ENCODE data around the gene BPIFA3.

The BPIFA3 gene

DNA sequence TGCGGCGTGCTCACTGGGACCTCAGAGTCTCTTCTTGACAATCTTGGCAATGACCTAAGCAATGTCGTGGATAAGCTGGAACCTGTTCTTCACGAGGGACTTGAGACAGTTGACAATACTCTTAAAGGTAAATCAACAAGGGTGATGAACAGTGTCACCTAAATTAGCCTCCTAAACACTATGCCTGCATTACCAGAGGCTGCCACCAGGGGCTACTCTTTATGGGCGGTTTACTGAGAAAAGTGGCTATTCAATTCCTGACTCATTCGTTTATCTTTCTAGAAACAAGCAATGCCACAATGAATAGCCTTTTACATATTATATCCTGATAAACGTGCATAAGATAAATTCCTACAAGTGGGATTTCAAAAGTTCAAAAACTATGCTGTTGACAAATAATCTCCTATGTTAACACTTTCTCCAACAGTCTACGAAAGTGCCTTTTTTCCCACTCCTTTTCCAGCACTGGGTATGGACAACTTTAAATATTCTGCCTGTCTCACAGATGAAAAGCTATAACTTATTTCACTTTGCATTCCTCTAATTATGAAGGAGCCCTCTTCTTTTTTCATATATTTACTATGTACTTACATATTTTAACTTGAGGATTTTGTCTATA, 47.9 kb upstream of the BPIFA3 start:
- Histone ChIP-seq H3K9me3 (ENCODE audit: control insufficient read depth, insufficient read depth, low read depth, low read length) (no peaks in the 10 kb centered on the region), H3K27ac (ENCODE audit: extremely low read depth, low read depth, low read length) (no peak overlapping the region), H3K36me3 (ENCODE audit: control insufficient read depth in 2 of 2, insufficient read depth in 1 of 2, low read length in 2 of 2) (no peaks in the 10 kb centered on the region), H3K4me3 (ENCODE audit: low read depth, low read length) (no peak overlapping the region), H3K4me1 (ENCODE audit: control insufficient read depth, insufficient read depth, low read length) (no peaks in the 10 kb centered on the region)
- CTCF ChIA-PET, result interaction anchor here (0.6 to 1.3 kb wide), 4 partner anchors 9 to 252 kb away, joined by 3 to 6 read pairs (median 3); no protein-coding TSS in a partner anchor
- TF ChIP-seq ZNF426 (tag by site-specific recombination; IDR thresholded peaks at IDR 0.05) (no peak), SCRT2 (tag by site-specific recombination; IDR thresholded peaks at IDR 0.05) (no peak), ZNF366 (tag by site-specific recombination; conservative IDR thresholded peaks at IDR 0.05) (no peak), ZBTB20 (tag by site-specific recombination; IDR thresholded peaks at IDR 0.05) (no peak), KLF7 (tag by site-specific recombination; IDR thresholded peaks at IDR 0.05; ENCODE audit: borderline replicate concordance) (no peak)
- TF ChIP-seq, protein P1, sequence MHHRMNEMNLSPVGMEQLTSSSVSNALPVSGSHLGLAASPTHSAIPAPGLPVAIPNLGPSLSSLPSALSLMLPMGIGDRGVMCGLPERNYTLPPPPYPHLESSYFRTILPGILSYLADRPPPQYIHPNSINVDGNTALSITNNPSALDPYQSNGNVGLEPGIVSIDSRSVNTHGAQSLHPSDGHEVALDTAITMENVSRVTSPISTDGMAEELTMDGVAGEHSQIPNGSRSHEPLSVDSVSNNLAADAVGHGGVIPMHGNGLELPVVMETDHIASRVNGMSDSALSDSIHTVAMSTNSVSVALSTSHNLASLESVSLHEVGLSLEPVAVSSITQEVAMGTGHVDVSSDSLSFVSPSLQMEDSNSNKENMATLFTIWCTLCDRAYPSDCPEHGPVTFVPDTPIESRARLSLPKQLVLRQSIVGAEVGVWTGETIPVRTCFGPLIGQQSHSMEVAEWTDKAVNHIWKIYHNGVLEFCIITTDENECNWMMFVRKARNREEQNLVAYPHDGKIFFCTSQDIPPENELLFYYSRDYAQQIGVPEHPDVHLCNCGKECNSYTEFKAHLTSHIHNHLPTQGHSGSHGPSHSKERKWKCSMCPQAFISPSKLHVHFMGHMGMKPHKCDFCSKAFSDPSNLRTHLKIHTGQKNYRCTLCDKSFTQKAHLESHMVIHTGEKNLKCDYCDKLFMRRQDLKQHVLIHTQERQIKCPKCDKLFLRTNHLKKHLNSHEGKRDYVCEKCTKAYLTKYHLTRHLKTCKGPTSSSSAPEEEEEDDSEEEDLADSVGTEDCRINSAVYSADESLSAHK (tag by site-specific recombination; IDR thresholded peaks at IDR 0.05), result no peak
- TF ChIP-seq, protein P2, sequence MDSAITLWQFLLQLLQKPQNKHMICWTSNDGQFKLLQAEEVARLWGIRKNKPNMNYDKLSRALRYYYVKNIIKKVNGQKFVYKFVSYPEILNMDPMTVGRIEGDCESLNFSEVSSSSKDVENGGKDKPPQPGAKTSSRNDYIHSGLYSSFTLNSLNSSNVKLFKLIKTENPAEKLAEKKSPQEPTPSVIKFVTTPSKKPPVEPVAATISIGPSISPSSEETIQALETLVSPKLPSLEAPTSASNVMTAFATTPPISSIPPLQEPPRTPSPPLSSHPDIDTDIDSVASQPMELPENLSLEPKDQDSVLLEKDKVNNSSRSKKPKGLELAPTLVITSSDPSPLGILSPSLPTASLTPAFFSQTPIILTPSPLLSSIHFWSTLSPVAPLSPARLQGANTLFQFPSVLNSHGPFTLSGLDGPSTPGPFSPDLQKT (IDR thresholded peaks at IDR 0.05; ENCODE audit: borderline replicate concordance, low read depth, low read length), result no peak
- POLR2A ChIA-PET, result no interaction called here

DNA sequence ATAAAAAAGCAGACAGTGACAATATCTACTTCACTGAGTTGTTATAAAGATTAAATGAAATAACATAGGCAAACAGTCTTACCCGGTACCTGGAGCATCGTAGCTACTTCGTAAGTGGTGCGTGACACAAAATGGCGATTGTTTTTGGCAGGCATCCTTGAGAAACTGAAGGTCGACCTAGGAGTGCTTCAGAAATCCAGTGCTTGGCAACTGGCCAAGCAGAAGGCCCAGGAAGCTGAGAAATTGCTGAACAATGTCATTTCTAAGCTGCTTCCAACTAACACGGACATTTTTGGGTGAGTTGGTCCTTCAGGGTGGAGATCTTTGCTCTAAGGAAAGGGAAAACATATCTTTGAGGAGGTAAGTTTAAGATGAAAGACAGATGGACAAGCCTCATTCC, 44.4 kb upstream of the BPIFA3 start:
- POLR2A ChIA-PET, result no interaction called here

More for the DNA sequence above, 44.4 kb upstream of the BPIFA3 start:
- H3K4me1 ChIP-seq (ENCODE audit: control insufficient read depth, insufficient read depth, low read length), result no peaks in the 10 kb centered on the region
- H3K9me3 ChIP-seq (ENCODE audit: control insufficient read depth, insufficient read depth, low read depth, low read length), result no peaks in the 10 kb centered on the region
- TF ChIP-seq, protein P3, sequence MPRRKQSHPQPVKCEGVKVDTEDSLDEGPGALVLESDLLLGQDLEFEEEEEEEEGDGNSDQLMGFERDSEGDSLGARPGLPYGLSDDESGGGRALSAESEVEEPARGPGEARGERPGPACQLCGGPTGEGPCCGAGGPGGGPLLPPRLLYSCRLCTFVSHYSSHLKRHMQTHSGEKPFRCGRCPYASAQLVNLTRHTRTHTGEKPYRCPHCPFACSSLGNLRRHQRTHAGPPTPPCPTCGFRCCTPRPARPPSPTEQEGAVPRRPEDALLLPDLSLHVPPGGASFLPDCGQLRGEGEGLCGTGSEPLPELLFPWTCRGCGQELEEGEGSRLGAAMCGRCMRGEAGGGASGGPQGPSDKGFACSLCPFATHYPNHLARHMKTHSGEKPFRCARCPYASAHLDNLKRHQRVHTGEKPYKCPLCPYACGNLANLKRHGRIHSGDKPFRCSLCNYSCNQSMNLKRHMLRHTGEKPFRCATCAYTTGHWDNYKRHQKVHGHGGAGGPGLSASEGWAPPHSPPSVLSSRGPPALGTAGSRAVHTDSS (tag by site-specific recombination; IDR thresholded peaks at IDR 0.05), result no peak
- TF ChIP-seq ZNF366 (tag by site-specific recombination; conservative IDR thresholded peaks at IDR 0.05) (no peak), ZFP69B (tag by site-specific recombination; IDR thresholded peaks at IDR 0.05) (no peak), ZNF530 (tag by site-specific recombination; IDR thresholded peaks at IDR 0.05; ENCODE audit: low read depth) (no peak), ZNF175 (tag by site-specific recombination; IDR thresholded peaks at IDR 0.05) (no peak), ZFP37 (tag by site-specific recombination; IDR thresholded peaks at IDR 0.05) (no peak), ZNF585B (tag by site-specific recombination; IDR thresholded peaks at IDR 0.05) (no peak), ZNF670 (tag by site-specific recombination; IDR thresholded peaks at IDR 0.05; ENCODE audit: low read depth) (no peak), ZNF433 (tag by site-specific recombination; IDR thresholded peaks at IDR 0.05; ENCODE audit: low read depth) (no peak), ZBTB8A (tag by site-specific recombination; IDR thresholded peaks at IDR 0.05) (no peak), ZNF214 (tag by site-specific recombination; IDR thresholded peaks at IDR 0.05; ENCODE audit: borderline replicate concordance) (no peak), ZNF311 (tag by site-specific recombination; IDR thresholded peaks at IDR 0.05; ENCODE audit: borderline replicate concordance) (no peak), OSR2 (tag by site-specific recombination; IDR thresholded peaks at IDR 0.05) (no peak)
- TF ChIP-seq, protein P4, sequence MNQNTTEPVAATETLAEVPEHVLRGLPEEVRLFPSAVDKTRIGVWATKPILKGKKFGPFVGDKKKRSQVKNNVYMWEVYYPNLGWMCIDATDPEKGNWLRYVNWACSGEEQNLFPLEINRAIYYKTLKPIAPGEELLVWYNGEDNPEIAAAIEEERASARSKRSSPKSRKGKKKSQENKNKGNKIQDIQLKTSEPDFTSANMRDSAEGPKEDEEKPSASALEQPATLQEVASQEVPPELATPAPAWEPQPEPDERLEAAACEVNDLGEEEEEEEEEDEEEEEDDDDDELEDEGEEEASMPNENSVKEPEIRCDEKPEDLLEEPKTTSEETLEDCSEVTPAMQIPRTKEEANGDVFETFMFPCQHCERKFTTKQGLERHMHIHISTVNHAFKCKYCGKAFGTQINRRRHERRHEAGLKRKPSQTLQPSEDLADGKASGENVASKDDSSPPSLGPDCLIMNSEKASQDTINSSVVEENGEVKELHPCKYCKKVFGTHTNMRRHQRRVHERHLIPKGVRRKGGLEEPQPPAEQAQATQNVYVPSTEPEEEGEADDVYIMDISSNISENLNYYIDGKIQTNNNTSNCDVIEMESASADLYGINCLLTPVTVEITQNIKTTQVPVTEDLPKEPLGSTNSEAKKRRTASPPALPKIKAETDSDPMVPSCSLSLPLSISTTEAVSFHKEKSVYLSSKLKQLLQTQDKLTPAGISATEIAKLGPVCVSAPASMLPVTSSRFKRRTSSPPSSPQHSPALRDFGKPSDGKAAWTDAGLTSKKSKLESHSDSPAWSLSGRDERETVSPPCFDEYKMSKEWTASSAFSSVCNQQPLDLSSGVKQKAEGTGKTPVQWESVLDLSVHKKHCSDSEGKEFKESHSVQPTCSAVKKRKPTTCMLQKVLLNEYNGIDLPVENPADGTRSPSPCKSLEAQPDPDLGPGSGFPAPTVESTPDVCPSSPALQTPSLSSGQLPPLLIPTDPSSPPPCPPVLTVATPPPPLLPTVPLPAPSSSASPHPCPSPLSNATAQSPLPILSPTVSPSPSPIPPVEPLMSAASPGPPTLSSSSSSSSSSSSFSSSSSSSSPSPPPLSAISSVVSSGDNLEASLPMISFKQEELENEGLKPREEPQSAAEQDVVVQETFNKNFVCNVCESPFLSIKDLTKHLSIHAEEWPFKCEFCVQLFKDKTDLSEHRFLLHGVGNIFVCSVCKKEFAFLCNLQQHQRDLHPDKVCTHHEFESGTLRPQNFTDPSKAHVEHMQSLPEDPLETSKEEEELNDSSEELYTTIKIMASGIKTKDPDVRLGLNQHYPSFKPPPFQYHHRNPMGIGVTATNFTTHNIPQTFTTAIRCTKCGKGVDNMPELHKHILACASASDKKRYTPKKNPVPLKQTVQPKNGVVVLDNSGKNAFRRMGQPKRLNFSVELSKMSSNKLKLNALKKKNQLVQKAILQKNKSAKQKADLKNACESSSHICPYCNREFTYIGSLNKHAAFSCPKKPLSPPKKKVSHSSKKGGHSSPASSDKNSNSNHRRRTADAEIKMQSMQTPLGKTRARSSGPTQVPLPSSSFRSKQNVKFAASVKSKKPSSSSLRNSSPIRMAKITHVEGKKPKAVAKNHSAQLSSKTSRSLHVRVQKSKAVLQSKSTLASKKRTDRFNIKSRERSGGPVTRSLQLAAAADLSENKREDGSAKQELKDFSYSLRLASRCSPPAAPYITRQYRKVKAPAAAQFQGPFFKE (tag by site-specific recombination; IDR thresholded peaks at IDR 0.05; ENCODE audit: borderline replicate concordance), result no peak
- TF ChIP-seq, protein P5, sequence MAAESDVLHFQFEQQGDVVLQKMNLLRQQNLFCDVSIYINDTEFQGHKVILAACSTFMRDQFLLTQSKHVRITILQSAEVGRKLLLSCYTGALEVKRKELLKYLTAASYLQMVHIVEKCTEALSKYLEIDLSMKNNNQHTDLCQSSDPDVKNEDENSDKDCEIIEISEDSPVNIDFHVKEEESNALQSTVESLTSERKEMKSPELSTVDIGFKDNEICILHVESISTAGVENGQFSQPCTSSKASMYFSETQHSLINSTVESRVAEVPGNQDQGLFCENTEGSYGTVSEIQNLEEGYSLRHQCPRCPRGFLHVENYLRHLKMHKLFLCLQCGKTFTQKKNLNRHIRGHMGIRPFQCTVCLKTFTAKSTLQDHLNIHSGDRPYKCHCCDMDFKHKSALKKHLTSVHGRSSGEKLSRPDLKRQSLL (tag by site-specific recombination; IDR thresholded peaks at IDR 0.05), result no peak
- H3K36me3 ChIP-seq (ENCODE audit: control insufficient read depth in 2 of 2, insufficient read depth in 1 of 2, low read length in 2 of 2), result no peaks in the 10 kb centered on the region
- H3K27ac ChIP-seq (ENCODE audit: extremely low read depth, low read depth, low read length), result no peak overlapping the region
- H3K4me3 ChIP-seq (ENCODE audit: low read depth, low read length), result no peak overlapping the region
- CTCF ChIA-PET, result no interaction called here
